Astrocyte (in vitro differentiated cells and primary cell): Measurements from ENCODE around the gene WIPF3.

Experiments used
- EZH2 ChIP-seq: IDR thresholded peaks from 2 replicates; pipeline ENCODE4 v1.6.1; 2012; ENCODE audit warnings: mild to moderate bottlenecking, low read length, inconsistent platforms; ENCODE audit not compliant: insufficient read depth
- TF ChIP-seq, protein P1 (sequence below): IDR thresholded peaks from 2 replicates; pipeline ENCODE4 v1.5.1; 2011; ENCODE audit warnings: low read depth, mild to moderate bottlenecking, inconsistent platforms, low read length, moderate library complexity; ENCODE audit not compliant: insufficient read depth

- TF ChIP-seq, protein P1, sequence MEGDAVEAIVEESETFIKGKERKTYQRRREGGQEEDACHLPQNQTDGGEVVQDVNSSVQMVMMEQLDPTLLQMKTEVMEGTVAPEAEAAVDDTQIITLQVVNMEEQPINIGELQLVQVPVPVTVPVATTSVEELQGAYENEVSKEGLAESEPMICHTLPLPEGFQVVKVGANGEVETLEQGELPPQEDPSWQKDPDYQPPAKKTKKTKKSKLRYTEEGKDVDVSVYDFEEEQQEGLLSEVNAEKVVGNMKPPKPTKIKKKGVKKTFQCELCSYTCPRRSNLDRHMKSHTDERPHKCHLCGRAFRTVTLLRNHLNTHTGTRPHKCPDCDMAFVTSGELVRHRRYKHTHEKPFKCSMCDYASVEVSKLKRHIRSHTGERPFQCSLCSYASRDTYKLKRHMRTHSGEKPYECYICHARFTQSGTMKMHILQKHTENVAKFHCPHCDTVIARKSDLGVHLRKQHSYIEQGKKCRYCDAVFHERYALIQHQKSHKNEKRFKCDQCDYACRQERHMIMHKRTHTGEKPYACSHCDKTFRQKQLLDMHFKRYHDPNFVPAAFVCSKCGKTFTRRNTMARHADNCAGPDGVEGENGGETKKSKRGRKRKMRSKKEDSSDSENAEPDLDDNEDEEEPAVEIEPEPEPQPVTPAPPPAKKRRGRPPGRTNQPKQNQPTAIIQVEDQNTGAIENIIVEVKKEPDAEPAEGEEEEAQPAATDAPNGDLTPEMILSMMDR, result no peak
- no peak for TF ChIP-seq EZH2
These were observed 36.8 kb downstream of the WIPF3 start for GRCh38 chr7:29843093-29843492.
